ENCODE results near the gene ATOH8. TPM values are rescaled to one million over a fixed set of nuclear protein-coding genes. Genes with fewer than 3 reads are reported as not detected.
A peak's percentile ranks its signal among the peaks of the same experiment; 100 is the strongest.

Gene ATOH8
- total RNA-seq, 2 donors from 2014 or later: 2.5 TPM

GRCh38 chr2:85770786-85771409 lies 17.1 kb downstream of the ATOH8 start:
- intact Hi-C loops (cut with DNase I): no loop called here
- peak overlapping the region in 1 of 2 donors; percentile 39 for H3K9ac ChIP-seq (ENCODE audit: low read depth in 2 of 2, low read length in 2 of 2)
- peaks cover 10% of the 10 kb centered on the region for H3K4me1 ChIP-seq

GRCh38 chr2:85771486-85771885 lies 17.7 kb downstream of the ATOH8 start:
- no peak overlapping the region for H3K4me3 ChIP-seq
- H3K4me1 ChIP-seq: peaks cover 10% of the 10 kb centered on the region
- intact Hi-C loops (cut with DNase I): no loop called here
- H3K27ac ChIP-seq: peak overlapping the region; percentile 24
- H3K9me3 ChIP-seq: no peaks in the 10 kb centered on the region
- no peaks in the 10 kb centered on the region for H3K36me3 ChIP-seq
- no peaks in the 10 kb centered on the region for H3K27me3 ChIP-seq
- no peak for DNase-seq
- TF ChIP-seq CTCF (IDR thresholded peaks at IDR 0.05): no peak
- peak overlapping the region in 1 of 2 donors; percentile 39 for H3K9ac ChIP-seq (ENCODE audit: low read depth in 2 of 2, low read length in 2 of 2)

More at GRCh38 chr2:85770786-85771409, 17.1 kb downstream of the ATOH8 start:
- Histone ChIP-seq H3K9me3 (no peaks in the 10 kb centered on the region), H3K36me3 (no peaks in the 10 kb centered on the region), H3K4me3 (no peak overlapping the region), H3K27ac (no peak overlapping the region), H3K27me3 (no peaks in the 10 kb centered on the region)
- DNase-seq: no peak
- TF ChIP-seq CTCF (IDR thresholded peaks at IDR 0.05): no peak

- TF ChIP-seq CTCF (IDR thresholded peaks at IDR 0.05): no peak
- H3K27ac ChIP-seq: peak overlapping the region; percentile 24
- no peaks in the 10 kb centered on the region for H3K27me3 ChIP-seq
- H3K9ac ChIP-seq (ENCODE audit: low read depth in 2 of 2, low read length in 2 of 2): no peak overlapping the region
- intact Hi-C loops (cut with DNase I): no loop called here
- peaks cover 10% of the 10 kb centered on the region for H3K4me1 ChIP-seq
- no peaks in the 10 kb centered on the region for H3K36me3 ChIP-seq
- DNase-seq: peak; percentile 92
- no peak overlapping the region for H3K4me3 ChIP-seq
- H3K9me3 ChIP-seq: no peaks in the 10 kb centered on the region
These were observed 18.4 kb downstream of the ATOH8 start for GRCh38 chr2:85772019-85772745.

GRCh38 chr2:85772841-85773491 lies 19.2 kb downstream of the ATOH8 start:
- Histone ChIP-seq H3K27me3 (no peaks in the 10 kb centered on the region), H3K27ac (peak overlapping the region; percentile 23), H3K4me1 (peaks cover 10% of the 10 kb centered on the region), H3K36me3 (no peaks in the 10 kb centered on the region), H3K4me3 (no peak overlapping the region), H3K9me3 (no peaks in the 10 kb centered on the region), H3K9ac (ENCODE audit: low read depth in 2 of 2, low read length in 2 of 2) (peak overlapping the region in 1 of 2 donors; percentile 29)
- intact Hi-C loops (cut with DNase I): no loop called here
- no peak for TF ChIP-seq CTCF (IDR thresholded peaks at IDR 0.05)
- DNase-seq: no peak

- Histone ChIP-seq H3K4me3 (no peak overlapping the region), H3K27me3 (no peaks in the 10 kb centered on the region), H3K36me3 (no peaks in the 10 kb centered on the region), H3K9ac (ENCODE audit: low read depth in 2 of 2, low read length in 2 of 2) (no peak overlapping the region), H3K9me3 (no peaks in the 10 kb centered on the region), H3K27ac (no peak overlapping the region), H3K4me1 (peaks cover 10% of the 10 kb centered on the region)
- no peak for DNase-seq
- intact Hi-C loops (cut with DNase I): no loop called here
- no peak for TF ChIP-seq CTCF (IDR thresholded peaks at IDR 0.05)
These were observed 19.9 kb downstream of the ATOH8 start for GRCh38 chr2:85773692-85774091.

Data from colonic mucosa (tissue), 4 donors.